ENCODE results near the gene ZNF740.

ZNF740 gene

DNA sequence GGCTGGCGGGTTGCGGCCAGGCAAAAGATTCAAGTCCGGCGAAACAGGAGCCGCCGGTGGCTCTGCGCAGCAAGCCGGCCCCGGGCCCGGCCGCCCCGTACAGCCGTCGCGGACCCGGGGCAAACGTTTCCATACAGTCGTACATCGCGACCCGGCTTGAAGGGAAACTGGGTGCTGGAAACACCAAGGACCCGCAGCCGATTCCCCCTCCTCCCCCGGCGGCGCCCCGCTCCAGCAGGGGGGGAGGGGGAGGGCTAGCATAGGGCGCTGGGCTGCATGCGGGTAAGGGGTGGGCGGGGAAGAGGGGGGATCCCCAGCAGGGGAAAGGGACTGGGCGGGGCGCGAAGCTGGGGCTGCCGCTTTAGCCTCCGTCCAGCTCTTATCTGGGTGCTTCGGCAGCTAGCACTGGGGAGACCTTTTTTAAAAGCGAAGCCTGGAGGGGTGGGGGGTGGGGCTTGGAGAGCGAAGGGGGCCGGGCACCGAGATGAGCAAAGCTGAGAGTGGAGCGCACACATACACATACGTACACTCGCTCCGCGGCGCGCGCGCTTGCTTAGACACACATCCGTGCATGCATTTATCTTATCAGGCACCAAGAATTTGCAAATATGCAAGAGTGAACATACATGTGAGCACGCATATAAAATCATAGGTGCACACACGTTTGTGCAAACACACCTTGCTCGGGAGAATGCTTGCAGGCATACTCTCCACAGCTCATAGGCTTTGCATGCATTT lies 39.6 kb downstream of the ZNF740 start:
- H3K4me3 ChIP-seq (ENCODE audit: low read length): peak overlapping the region; percentile 67
- no peak for TF ChIP-seq ZNF274 (IDR thresholded peaks at IDR 0.05; ENCODE audit: low read depth, low read length)

DNA sequence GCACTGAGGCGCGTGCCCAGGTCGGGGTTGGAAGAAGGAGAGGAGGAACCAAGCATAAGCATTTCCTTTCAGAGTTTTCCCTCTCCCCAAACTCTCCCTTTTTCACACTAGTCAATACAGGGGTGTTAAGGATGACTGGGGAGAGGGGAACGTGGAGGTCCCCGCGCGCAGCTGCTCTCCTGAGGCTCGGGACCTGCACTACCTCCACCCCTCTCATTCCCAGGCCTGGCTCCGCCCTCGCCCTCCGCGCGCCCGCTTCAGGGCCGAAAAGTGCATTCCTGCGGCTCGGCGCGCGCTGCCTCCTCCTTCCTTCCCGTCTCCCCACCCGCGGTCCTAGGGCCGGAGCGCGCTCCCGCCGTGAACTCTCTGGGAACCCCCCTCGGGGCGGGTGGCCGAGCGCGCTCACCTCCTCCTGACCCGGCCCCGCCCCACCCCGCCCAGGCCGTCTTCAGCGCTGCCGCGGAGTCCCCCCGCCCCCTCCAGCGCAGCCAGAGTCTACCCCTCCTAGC lies 40.2 kb downstream of the ZNF740 start:
- H3K4me3 ChIP-seq (ENCODE audit: low read length): peak overlapping the region; percentile 72
- no peak for TF ChIP-seq ZNF274 (IDR thresholded peaks at IDR 0.05; ENCODE audit: low read depth, low read length)

- no peak for TF ChIP-seq ZNF274 (IDR thresholded peaks at IDR 0.05; ENCODE audit: low read depth, low read length)
- H3K4me3 ChIP-seq (ENCODE audit: low read length): peak overlapping the region; percentile 72
These were observed 40.9 kb downstream of the ZNF740 start for GRCh38 chr12:53221203-53222080.

GRCh38 chr12:53222170-53222721 lies 41.7 kb downstream of the ZNF740 start:
- no peak for TF ChIP-seq ZNF274 (IDR thresholded peaks at IDR 0.05; ENCODE audit: low read depth, low read length)
- peak overlapping the region; percentile 21; the same call in 1 of the 2 replicates for H3K4me3 ChIP-seq (ENCODE audit: low read length)

DNA sequence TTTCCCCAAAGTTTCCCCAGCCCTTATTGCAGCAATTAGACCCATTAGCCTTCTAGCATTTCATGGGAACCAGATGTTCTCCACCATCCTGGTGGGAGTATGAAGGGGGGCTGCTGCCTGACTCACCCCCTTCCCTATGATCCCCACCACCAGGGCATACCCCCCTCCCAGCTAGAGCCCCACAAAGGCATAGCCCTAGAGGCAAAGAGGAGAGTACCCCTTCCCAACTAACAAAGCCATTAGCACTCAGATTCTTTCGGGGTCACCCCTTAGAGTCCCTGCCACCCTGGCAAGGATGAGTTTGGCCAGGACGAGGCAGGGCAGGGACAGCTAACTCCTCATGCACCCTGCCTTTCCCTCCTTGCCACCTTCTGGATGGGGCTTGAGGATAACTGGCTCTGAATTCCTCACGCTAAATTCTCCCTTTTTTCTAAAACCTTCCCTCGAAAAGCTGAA lies 42.3 kb downstream of the ZNF740 start:
- no peak for TF ChIP-seq ZNF274 (IDR thresholded peaks at IDR 0.05; ENCODE audit: low read depth, low read length)
- H3K4me3 ChIP-seq (ENCODE audit: low read length): no peak overlapping the region

- TF ChIP-seq ZNF274 (IDR thresholded peaks at IDR 0.05; ENCODE audit: low read depth, low read length): no peak
- H3K4me3 ChIP-seq (ENCODE audit: low read length): no peak overlapping the region
These were observed 43.0 kb downstream of the ZNF740 start for GRCh38 chr12:53223389-53224060.

GRCh38 chr12:53224061-53224896 lies 43.8 kb downstream of the ZNF740 start:
- no peak overlapping the region for H3K4me3 ChIP-seq (ENCODE audit: low read length)
- no peak for TF ChIP-seq ZNF274 (IDR thresholded peaks at IDR 0.05; ENCODE audit: low read depth, low read length)

DNA sequence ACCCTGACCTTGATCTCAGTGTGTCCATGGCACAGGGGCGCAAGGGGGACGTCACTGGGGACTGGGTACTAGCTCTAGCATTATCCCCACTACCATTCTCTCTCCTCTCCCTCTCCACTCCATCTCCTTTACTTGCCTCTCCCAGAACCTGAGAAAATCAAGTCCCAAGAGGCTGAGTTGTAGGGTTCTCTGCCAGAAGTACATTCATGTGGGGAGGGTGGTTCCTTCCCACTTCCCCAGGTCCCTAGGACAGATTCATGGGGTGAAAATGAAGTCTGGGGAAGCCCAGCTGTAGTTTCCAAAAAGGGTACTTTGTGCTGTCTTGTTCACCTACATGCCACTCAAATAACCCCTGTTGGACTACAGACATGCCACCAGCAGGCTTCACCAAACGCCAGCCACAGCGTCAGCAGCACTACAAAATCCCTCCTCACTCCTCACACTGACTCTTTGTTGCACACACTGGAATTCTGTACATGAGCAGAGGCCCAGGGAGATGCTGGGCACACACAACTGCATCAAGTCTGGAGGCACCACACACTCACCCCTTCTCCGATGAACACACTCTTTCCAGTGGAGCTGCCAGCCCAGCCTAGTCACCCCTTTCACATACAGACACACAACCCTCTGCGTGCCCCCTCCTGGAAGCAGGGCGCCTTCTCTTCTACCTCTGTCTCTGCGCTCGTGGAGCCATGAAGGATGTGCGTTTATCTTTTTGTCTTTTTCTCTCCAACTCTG lies 44.5 kb downstream of the ZNF740 start:
- TF ChIP-seq ZNF274 (IDR thresholded peaks at IDR 0.05; ENCODE audit: low read depth, low read length): no peak

DNA sequence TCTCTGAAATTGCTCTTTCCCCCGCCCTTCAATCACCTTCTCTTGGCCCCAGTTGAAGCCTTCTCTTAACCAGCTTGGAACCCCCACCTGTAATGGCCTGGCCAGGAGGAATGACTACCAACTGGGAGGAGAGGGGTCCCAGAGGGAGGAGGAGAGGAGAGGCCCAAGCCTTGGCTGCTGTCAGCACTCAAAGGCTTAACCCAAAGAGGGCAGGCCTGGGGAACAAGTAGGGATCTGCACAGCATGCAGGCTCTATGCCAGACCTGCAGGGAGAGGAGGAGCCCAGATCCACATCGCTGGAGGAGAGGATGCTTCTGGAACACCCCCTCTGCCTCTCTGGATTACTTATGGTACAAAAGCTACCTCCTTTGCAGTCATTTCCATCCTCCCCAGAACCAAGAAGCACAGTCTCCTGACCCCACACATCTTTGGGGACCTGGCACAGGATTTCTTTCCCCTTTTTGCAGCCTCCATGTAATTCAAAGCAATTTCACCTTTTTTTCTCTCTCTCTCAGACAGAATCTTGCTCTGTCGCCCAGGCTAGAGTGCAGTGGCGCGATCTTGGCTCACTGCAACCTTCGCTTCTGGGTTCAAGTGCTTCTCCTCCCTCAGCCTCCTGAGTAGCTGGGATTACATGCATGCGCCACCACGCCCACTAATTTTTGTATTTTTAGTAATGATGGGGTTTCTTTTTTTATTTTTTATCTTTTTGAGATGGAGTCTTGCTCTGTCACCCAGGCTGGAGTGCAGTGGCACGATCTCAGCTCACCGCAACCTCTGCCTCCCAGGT lies 45.3 kb downstream of the ZNF740 start:
- no peak for TF ChIP-seq ZNF274 (IDR thresholded peaks at IDR 0.05; ENCODE audit: low read depth, low read length)

More for the DNA sequence above, 44.5 kb downstream of the ZNF740 start:
- no peak overlapping the region for H3K4me3 ChIP-seq (ENCODE audit: low read length)

GRCh38 chr12:53226815-53227214 lies 46.3 kb downstream of the ZNF740 start:
- no peak overlapping the region for H3K4me3 ChIP-seq (ENCODE audit: low read length)
- no peak for TF ChIP-seq ZNF274 (IDR thresholded peaks at IDR 0.05; ENCODE audit: low read depth, low read length)

More for the DNA sequence above, 45.3 kb downstream of the ZNF740 start:
- no peak overlapping the region for H3K4me3 ChIP-seq (ENCODE audit: low read length)

GRCh38 chr12:53227341-53227740 lies 46.8 kb downstream of the ZNF740 start:
- H3K4me3 ChIP-seq (ENCODE audit: low read length): no peak overlapping the region
- no peak for TF ChIP-seq ZNF274 (IDR thresholded peaks at IDR 0.05; ENCODE audit: low read depth, low read length)

DNA sequence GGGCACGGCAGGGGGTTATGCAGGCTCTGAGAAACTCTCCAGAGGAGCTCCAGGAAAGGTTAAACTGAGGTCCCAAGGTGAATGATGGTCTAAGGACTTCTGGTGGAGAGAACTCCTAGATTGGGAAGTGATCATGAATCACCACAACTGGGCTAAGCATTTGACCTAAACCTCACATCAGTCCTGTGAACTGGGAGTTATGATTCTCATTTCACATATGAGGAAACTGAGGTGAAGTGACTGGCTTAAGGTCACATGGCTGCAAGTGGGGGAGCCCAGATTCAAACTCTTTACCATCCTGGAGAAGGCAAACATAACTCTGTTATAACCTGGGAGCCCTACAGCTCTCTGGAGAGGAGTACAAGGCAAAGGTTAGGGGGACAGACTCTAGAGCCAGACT lies 47.3 kb downstream of the ZNF740 start:
- TF ChIP-seq ZNF274 (IDR thresholded peaks at IDR 0.05; ENCODE audit: low read depth, low read length): no peak
- no peak overlapping the region for H3K4me3 ChIP-seq (ENCODE audit: low read length)
